Adrenal gland (tissue), 5 donors: ENCODE results near the gene RGL1.

Experiments used
- CTCF ChIP-seq, 6 experiments: fragments of 450-650 bp in 4 of 6; fragments of 200-600 bp in 2 of 6; sonication (generic) in 1 of 6; IDR thresholded peaks; 1 replicate in 5 of 6; 2 replicates in 1 of 6; pipeline versions ENCODE4 v1.5.1 to v1.8.0; 2016 to 2021; ENCODE audit warnings: antibody characterized with exemption in 6 of 6, mild to moderate bottlenecking in 2 of 6, moderate library complexity in 1 of 6
- POLR2A ChIP-seq, 2 donors: fragments of 450-650 bp; IDR thresholded peaks; one replicate each; pipeline ENCODE4 v1.6.1; 2017; ENCODE audit warnings: antibody characterized with exemption in 2 of 2, mild to moderate bottlenecking in 2 of 2, moderate library complexity in 1 of 2
- donor health status: DM: no; HTN: no; CAD: no.

- no peak for TF ChIP-seq POLR2A (IDR thresholded peaks at IDR 0.05)
- no peak for TF ChIP-seq CTCF (IDR thresholded peaks at IDR 0.05)
Observed at GRCh38 chr1:183774938-183775337, 30.0 kb upstream of the RGL1 start.
